ENCODE measurements around the gene GKN2. TPM values are rescaled to one million over a fixed set of nuclear protein-coding genes. Genes with fewer than 3 reads are reported as not detected.

GKN2 gene
- total and polyA plus RNA-seq, 2 donors (not counting 1 experiment from before 2014, with no cell fraction given) = not detected

DNA sequence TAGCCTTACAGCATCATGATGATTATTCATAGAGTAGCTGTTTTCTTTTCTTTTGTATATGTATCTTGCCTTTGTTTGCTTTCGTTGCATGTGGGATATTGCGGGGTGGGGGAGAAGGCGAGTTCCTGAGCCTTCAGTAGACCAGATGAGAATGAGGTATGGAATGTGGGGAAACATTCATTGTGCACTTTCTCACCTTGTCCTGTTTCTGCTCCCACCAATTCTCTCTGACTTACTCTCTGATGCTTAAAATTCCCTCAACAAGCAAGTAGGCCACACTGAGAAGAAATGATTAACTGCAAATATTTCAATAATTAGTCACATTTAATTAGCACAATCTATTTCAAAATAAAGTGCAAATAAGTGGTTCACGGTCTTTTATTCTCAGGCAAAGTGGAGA is 31.0 kb downstream of the GKN2 start:
- no peak overlapping the region for H3K9ac ChIP-seq (ENCODE audit: insufficient read depth, low read length)
- no peaks in the 10 kb centered on the region for H3K4me1 ChIP-seq (ENCODE audit: control insufficient read depth, extremely low read depth, insufficient read depth, low read length)
- no peak overlapping the region for H3K4me3 ChIP-seq (replicated peaks in 1 of 4; ENCODE audit: control extremely low read depth in 1 of 4, insufficient read depth in 1 of 4, low read depth in 3 of 4, low read length in 4 of 4)

DNA sequence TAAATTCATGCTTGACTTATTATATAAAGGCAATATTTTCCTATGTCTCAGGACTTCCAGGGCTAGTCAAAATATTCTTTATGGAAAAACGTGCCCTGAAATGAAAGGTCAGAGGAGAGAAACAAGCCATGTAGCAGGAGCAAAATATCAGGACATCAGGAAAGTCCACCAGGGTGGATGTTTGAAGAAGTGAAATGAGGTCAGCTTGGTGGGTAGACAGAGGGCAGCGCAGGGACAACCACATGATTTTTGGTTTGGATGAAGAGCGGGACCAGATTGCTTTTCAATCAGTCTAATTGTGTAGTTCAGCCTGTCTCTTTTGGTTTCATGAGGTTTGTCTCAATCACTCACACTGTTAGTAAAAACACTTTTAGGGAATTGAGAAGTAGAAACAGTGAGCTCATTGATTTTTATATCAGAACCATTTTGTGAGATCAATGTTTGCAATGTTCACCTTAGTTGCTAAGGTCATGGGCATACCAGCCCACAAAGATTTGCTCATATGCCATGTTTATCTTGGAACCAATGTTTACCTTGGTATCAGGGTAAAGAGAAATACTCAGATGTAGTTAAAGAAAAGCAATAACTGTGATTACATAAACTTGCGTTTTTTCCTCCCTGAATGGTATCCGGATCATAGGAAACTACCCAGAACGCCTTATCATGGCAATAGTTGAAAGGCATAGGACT is 32.1 kb downstream of the GKN2 start:
- no peak overlapping the region for H2AFZ ChIP-seq (ENCODE audit: low read length)
- H3K27me3 ChIP-seq (ENCODE audit: control insufficient read depth, insufficient read depth, low read length) = no peaks in the 10 kb centered on the region
- no peaks in the 10 kb centered on the region for H3K9me3 ChIP-seq (ENCODE audit: control insufficient read depth, insufficient read depth, low read depth, low read length)
- no peaks in the 10 kb centered on the region for H3K79me2 ChIP-seq (ENCODE audit: control insufficient read depth, insufficient read depth, low read length)
- TF ChIP-seq CTCF (conservative IDR thresholded peaks at IDR 0.05 in 1 of 2, IDR thresholded peaks at IDR 0.05 in 1 of 2; ENCODE audit: low read depth in 1 of 2, low read length in 2 of 2) (no peak), EZH2 (IDR thresholded peaks at IDR 0.05; ENCODE audit: low read length, missing control alignments) (no peak)
- no peak for DNase-seq (ENCODE audit: low read depth in 2 of 2)
- no peak overlapping the region for H3K9ac ChIP-seq (ENCODE audit: insufficient read depth, low read length)
- H3K4me1 ChIP-seq (ENCODE audit: control insufficient read depth, extremely low read depth, insufficient read depth, low read length) = no peaks in the 10 kb centered on the region
- H3K4me2 ChIP-seq (ENCODE audit: extremely low read depth, insufficient read depth, low read length) = no peak overlapping the region
- no peak overlapping the region for H3K27ac ChIP-seq (ENCODE audit: insufficient read depth, low read length)
- H4K20me1 ChIP-seq (ENCODE audit: control insufficient read depth, extremely low read depth, insufficient read depth, low read length) = no peaks in the 10 kb centered on the region
- H3K36me3 ChIP-seq (ENCODE audit: control insufficient read depth, insufficient read depth, low read length) = no peaks in the 10 kb centered on the region
- no peak overlapping the region for H3K4me3 ChIP-seq (replicated peaks in 1 of 4; ENCODE audit: control extremely low read depth in 1 of 4, insufficient read depth in 1 of 4, low read depth in 3 of 4, low read length in 4 of 4)

More for the DNA sequence above, 31.0 kb downstream of the GKN2 start:
- Histone ChIP-seq H2AFZ (ENCODE audit: low read length) (no peak overlapping the region), H3K27ac (ENCODE audit: insufficient read depth, low read length) (no peak overlapping the region), H3K27me3 (ENCODE audit: control insufficient read depth, insufficient read depth, low read length) (peaks cover 4% of the 10 kb centered on the region), H3K79me2 (ENCODE audit: control insufficient read depth, insufficient read depth, low read length) (no peaks in the 10 kb centered on the region), H3K9me3 (ENCODE audit: control insufficient read depth, insufficient read depth, low read depth, low read length) (no peaks in the 10 kb centered on the region), H3K4me2 (ENCODE audit: extremely low read depth, insufficient read depth, low read length) (no peak overlapping the region), H3K36me3 (ENCODE audit: control insufficient read depth, insufficient read depth, low read length) (no peaks in the 10 kb centered on the region), H4K20me1 (ENCODE audit: control insufficient read depth, extremely low read depth, insufficient read depth, low read length) (no peaks in the 10 kb centered on the region)
- peak in 1 of 2 donors; percentile 87 for DNase-seq (ENCODE audit: low read depth in 2 of 2)
- TF ChIP-seq CTCF (conservative IDR thresholded peaks at IDR 0.05 in 1 of 2, IDR thresholded peaks at IDR 0.05 in 1 of 2; ENCODE audit: low read depth in 1 of 2, low read length in 2 of 2) = no peak
- TF ChIP-seq EZH2 (IDR thresholded peaks at IDR 0.05; ENCODE audit: low read length, missing control alignments) = no peak

DNA sequence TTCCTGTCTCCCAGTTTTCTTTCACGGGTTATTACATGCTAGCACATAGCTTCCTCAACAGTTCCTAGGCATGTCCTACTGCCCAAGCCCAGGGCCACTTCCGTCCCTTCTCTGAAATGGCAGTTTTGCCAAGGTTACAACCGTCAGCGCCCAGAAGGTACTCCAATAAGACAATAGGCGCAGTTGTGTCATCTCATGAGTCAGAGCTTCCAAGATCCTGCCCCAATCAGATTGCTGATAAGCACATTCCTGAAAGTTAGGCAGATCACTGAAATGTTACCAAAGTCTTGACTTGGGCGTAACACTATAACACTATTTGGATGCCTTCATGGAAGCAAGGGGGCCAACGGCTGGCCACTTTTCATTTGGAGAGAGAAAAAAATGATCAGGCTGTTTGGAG is 34.2 kb downstream of the GKN2 start:
- Histone ChIP-seq H3K79me2 (ENCODE audit: control insufficient read depth, insufficient read depth, low read length) (no peaks in the 10 kb centered on the region), H3K27me3 (ENCODE audit: control insufficient read depth, insufficient read depth, low read length) (no peaks in the 10 kb centered on the region), H3K4me2 (ENCODE audit: extremely low read depth, insufficient read depth, low read length) (no peak overlapping the region), H3K9me3 (ENCODE audit: control insufficient read depth, insufficient read depth, low read depth, low read length) (no peaks in the 10 kb centered on the region), H3K27ac (ENCODE audit: insufficient read depth, low read length) (no peak overlapping the region), H3K9ac (ENCODE audit: insufficient read depth, low read length) (no peak overlapping the region), H3K4me3 (replicated peaks in 1 of 4; ENCODE audit: control extremely low read depth in 1 of 4, insufficient read depth in 1 of 4, low read depth in 3 of 4, low read length in 4 of 4) (no peak overlapping the region), H4K20me1 (ENCODE audit: control insufficient read depth, extremely low read depth, insufficient read depth, low read length) (no peaks in the 10 kb centered on the region), H3K4me1 (ENCODE audit: control insufficient read depth, extremely low read depth, insufficient read depth, low read length) (no peaks in the 10 kb centered on the region), H3K36me3 (ENCODE audit: control insufficient read depth, insufficient read depth, low read length) (no peaks in the 10 kb centered on the region), H2AFZ (ENCODE audit: low read length) (no peak overlapping the region)
- TF ChIP-seq EZH2 (IDR thresholded peaks at IDR 0.05; ENCODE audit: low read length, missing control alignments) (no peak), CTCF (conservative IDR thresholded peaks at IDR 0.05 in 1 of 2, IDR thresholded peaks at IDR 0.05 in 1 of 2; ENCODE audit: low read depth in 1 of 2, low read length in 2 of 2) (no peak)
- peak in 1 of 2 donors; percentile 80 for DNase-seq (ENCODE audit: low read depth in 2 of 2)

Measured in fibroblast of lung (primary cell).